C4-2B (cell line): ENCODE results near the gene C16orf74.

ENCODE experiments used
- ZFX ChIP-seq: fragments of 450-650 bp; IDR thresholded peaks from 2 replicates; pipeline ENCODE4 v1.6.1; 2017
- TF ChIP-seq, protein P1 (sequence below): fragments of 450-650 bp; conservative IDR thresholded peaks from 2 replicates; pipeline ENCODE4 v1.5.1; 2017; ENCODE audit warnings: mild to moderate bottlenecking

DNA sequence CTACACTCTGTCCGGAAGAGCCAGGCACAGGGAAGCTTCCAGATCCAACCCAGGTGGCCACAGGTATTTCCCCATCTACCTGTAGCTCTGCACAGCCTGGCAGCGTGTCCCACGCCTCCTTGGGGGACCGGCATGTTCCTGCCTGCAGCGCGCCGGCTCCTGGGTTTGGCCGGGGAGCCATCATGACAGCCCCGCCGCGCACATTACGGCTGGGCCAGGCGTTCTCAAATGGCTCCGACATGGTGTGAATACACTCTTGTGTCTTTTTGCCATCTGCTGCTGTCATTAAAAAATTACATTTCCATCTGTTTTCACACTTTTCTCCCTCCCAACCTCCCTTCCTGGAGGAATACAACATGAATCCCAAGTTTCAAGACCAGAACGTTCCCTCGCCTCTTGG is 54.1 kb downstream of the C16orf74 start:
- TF ChIP-seq, protein P1, sequence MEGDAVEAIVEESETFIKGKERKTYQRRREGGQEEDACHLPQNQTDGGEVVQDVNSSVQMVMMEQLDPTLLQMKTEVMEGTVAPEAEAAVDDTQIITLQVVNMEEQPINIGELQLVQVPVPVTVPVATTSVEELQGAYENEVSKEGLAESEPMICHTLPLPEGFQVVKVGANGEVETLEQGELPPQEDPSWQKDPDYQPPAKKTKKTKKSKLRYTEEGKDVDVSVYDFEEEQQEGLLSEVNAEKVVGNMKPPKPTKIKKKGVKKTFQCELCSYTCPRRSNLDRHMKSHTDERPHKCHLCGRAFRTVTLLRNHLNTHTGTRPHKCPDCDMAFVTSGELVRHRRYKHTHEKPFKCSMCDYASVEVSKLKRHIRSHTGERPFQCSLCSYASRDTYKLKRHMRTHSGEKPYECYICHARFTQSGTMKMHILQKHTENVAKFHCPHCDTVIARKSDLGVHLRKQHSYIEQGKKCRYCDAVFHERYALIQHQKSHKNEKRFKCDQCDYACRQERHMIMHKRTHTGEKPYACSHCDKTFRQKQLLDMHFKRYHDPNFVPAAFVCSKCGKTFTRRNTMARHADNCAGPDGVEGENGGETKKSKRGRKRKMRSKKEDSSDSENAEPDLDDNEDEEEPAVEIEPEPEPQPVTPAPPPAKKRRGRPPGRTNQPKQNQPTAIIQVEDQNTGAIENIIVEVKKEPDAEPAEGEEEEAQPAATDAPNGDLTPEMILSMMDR: no peak
- TF ChIP-seq ZFX: no peak
